ENCODE measurements around the gene GLT8D2.
"Not testable (repeated sequence)": the region's sequence is repeated elsewhere in the genome, so short reads cannot be mapped to it uniquely, and the experiment has no call there.

Gene GLT8D2

GRCh38 chr12:104049278-104049902 lies 597 bp downstream of the GLT8D2 start:
- DNase-seq = no peak

- DNase-seq = no peak
These were observed 1.2 kb downstream of the GLT8D2 start for GRCh38 chr12:104048811-104049210.

- DNase-seq = no peak
These were observed 1.8 kb downstream of the GLT8D2 start for GRCh38 chr12:104048162-104048561.

GRCh38 chr12:104046306-104046705 lies 3.7 kb downstream of the GLT8D2 start:
- DNase-seq = no peak

- DNase-seq = no peak
These were observed 5.8 kb downstream of the GLT8D2 start for GRCh38 chr12:104044158-104044557.

- DNase-seq = no peak
These were observed 7.4 kb downstream of the GLT8D2 start for GRCh38 chr12:104042580-104042979.

GRCh38 chr12:104039769-104040168 lies 10.2 kb downstream of the GLT8D2 start:
- DNase-seq = not testable (repeated sequence)

GRCh38 chr12:104036143-104036542 lies 13.8 kb downstream of the GLT8D2 start:
- DNase-seq = not testable (repeated sequence)

GRCh38 chr12:104030596-104030995 lies 19.4 kb downstream of the GLT8D2 start:
- not testable (repeated sequence) for DNase-seq

GRCh38 chr12:104026841-104027599 lies 23.0 kb downstream of the GLT8D2 start:
- no peak for DNase-seq

GRCh38 chr12:104025771-104026170 lies 24.2 kb downstream of the GLT8D2 start:
- DNase-seq = no peak

GRCh38 chr12:104024348-104024747 lies 25.6 kb downstream of the GLT8D2 start:
- no peak for DNase-seq

GRCh38 chr12:104023710-104024109 lies 26.3 kb downstream of the GLT8D2 start:
- DNase-seq = no peak

GRCh38 chr12:104022786-104023185 lies 27.2 kb downstream of the GLT8D2 start:
- DNase-seq = no peak

GRCh38 chr12:104021862-104022261 lies 28.1 kb downstream of the GLT8D2 start:
- DNase-seq = not testable (repeated sequence)

GRCh38 chr12:104012331-104012730 lies 37.7 kb downstream of the GLT8D2 start:
- DNase-seq = no peak

GRCh38 chr12:104011253-104011652 lies 38.7 kb downstream of the GLT8D2 start:
- no peak for DNase-seq

GRCh38 chr12:104010606-104011169 lies 39.3 kb downstream of the GLT8D2 start:
- no peak for DNase-seq

GRCh38 chr12:104010121-104010520 lies 39.9 kb downstream of the GLT8D2 start:
- DNase-seq = no peak

GRCh38 chr12:104006929-104007328 lies 43.1 kb downstream of the GLT8D2 start:
- no peak for DNase-seq

GRCh38 chr12:104003596-104003995 lies 46.4 kb downstream of the GLT8D2 start:
- no peak for DNase-seq

- no peak for DNase-seq
These were observed 47.3 kb downstream of the GLT8D2 start for GRCh38 chr12:104002686-104003085.

- no peak for DNase-seq
These were observed 49.1 kb downstream of the GLT8D2 start for GRCh38 chr12:104000807-104001434.

- DNase-seq = no peak
These were observed 51.0 kb downstream of the GLT8D2 start for GRCh38 chr12:103998976-103999375.

Measured in NCI-H2081 (cell line).